ENCODE results near the gene DLGAP4. TPM values are rescaled to one million over a fixed set of nuclear protein-coding genes. Genes with fewer than 3 reads are reported as not detected.

DLGAP4 gene
- total and polyA plus RNA-seq, 9 of the 15 experiments (the other 6 are each of a cell fraction or from before 2014, with no cell fraction given), result 0.31 to 34.1 (median 4.5) TPM

DNA sequence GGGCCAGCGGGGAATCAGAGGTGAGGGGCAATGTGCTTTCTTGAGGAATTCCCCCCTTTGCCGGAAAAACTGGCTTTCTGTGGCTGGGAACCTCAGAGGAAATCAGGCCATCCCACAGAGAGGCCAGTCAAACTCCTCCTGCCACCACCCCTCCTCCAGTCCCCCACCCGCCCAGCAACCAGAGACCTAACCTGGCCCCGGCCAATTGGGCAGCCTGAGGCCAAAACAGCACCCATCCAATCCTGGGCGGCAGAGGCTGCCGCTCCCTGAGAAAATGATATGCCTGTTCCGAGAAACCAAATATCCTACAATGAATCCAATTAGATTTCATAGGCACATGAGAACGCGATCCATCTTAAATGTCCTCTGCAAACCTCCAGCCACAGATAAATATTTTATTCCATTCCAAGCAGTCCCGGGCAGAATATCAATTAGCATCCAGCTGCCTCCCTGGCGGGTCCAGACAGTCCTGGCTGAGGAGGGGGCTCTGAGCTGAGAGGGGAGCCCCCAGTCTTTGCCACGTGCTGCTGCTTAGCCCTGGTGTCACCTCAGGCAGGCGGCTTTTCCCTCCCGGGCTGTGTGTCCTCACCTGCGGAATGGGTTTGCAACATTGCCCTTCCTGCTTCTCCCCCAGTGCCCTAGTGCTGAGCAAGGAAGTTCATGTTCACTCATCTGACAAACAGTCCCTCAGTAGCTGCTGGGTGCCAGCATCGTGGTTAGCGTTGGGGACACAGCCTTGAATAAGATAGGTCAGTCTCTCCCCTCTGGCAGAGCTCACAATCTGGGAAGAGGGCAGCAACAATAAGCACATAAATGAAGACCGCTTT is 95.0 kb downstream of the DLGAP4 start:
- TF ChIP-seq PCBP1 (IDR thresholded peaks at IDR 0.05; ENCODE audit: low read depth, low read length, poor library complexity, severe bottlenecking), result no peak
- no peak for TF ChIP-seq EHMT2 (IDR thresholded peaks at IDR 0.05)
- TF ChIP-seq ZNF75A (CRISPR knock-in tag; IDR thresholded peaks at IDR 0.05), result no peak
- no peak for TF ChIP-seq SOX6 (IDR thresholded peaks at IDR 0.05)
- no peak for TF ChIP-seq KAT8 (IDR thresholded peaks at IDR 0.05; ENCODE audit: low read depth)
- no peak for TF ChIP-seq XRCC3 (IDR thresholded peaks at IDR 0.05)
- TF ChIP-seq PRMT5 (CRISPR knock-in tag; IDR thresholded peaks at IDR 0.05), result no peak
- TF ChIP-seq ZNF507 (tag; conservative IDR thresholded peaks at IDR 0.05), result no peak
- TF ChIP-seq, protein P1, sequence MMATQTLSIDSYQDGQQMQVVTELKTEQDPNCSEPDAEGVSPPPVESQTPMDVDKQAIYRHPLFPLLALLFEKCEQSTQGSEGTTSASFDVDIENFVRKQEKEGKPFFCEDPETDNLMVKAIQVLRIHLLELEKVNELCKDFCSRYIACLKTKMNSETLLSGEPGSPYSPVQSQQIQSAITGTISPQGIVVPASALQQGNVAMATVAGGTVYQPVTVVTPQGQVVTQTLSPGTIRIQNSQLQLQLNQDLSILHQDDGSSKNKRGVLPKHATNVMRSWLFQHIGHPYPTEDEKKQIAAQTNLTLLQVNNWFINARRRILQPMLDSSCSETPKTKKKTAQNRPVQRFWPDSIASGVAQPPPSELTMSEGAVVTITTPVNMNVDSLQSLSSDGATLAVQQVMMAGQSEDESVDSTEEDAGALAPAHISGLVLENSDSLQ (IDR thresholded peaks at IDR 0.05), result no peak
- no peak for TF ChIP-seq ZNF668 (CRISPR knock-in tag; IDR thresholded peaks at IDR 0.05)
- TF ChIP-seq MEIS2 (IDR thresholded peaks at IDR 0.05; ENCODE audit: partially characterized antibody), result no peak
- TF ChIP-seq, protein P2, sequence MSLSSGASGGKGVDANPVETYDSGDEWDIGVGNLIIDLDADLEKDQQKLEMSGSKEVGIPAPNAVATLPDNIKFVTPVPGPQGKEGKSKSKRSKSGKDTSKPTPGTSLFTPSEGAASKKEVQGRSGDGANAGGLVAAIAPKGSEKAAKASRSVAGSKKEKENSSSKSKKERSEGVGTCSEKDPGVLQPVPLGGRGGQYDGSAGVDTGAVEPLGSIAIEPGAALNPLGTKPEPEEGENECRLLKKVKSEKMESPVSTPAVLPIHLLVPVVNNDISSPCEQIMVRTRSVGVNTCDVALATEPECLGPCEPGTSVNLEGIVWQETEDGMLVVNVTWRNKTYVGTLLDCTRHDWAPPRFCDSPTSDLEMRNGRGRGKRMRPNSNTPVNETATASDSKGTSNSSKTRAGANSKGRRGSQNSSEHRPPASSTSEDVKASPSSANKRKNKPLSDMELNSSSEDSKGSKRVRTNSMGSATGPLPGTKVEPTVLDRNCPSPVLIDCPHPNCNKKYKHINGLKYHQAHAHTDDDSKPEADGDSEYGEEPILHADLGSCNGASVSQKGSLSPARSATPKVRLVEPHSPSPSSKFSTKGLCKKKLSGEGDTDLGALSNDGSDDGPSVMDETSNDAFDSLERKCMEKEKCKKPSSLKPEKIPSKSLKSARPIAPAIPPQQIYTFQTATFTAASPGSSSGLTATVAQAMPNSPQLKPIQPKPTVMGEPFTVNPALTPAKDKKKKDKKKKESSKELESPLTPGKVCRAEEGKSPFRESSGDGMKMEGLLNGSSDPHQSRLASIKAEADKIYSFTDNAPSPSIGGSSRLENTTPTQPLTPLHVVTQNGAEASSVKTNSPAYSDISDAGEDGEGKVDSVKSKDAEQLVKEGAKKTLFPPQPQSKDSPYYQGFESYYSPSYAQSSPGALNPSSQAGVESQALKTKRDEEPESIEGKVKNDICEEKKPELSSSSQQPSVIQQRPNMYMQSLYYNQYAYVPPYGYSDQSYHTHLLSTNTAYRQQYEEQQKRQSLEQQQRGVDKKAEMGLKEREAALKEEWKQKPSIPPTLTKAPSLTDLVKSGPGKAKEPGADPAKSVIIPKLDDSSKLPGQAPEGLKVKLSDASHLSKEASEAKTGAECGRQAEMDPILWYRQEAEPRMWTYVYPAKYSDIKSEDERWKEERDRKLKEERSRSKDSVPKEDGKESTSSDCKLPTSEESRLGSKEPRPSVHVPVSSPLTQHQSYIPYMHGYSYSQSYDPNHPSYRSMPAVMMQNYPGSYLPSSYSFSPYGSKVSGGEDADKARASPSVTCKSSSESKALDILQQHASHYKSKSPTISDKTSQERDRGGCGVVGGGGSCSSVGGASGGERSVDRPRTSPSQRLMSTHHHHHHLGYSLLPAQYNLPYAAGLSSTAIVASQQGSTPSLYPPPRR (CRISPR knock-in tag; IDR thresholded peaks at IDR 0.05; ENCODE audit: borderline replicate concordance), result no peak
- TF ChIP-seq CTBP1 (IDR thresholded peaks at IDR 0.05; ENCODE audit: borderline replicate concordance), result no peak
- TF ChIP-seq SREBF1 (IDR thresholded peaks at IDR 0.05; ENCODE audit: borderline replicate concordance, low read depth, low read length), result no peak
- TF ChIP-seq EP400 (IDR thresholded peaks at IDR 0.05), result no peak
- TF ChIP-seq KDM4B (IDR thresholded peaks at IDR 0.05; ENCODE audit: borderline replicate concordance in 2 of 2, low read depth in 1 of 2), result no peak
- Histone ChIP-seq H3K4me1 (replicated peaks in 1 of 2; ENCODE audit: control insufficient read depth in 2 of 2, insufficient read depth in 2 of 2, low read length in 2 of 2) (no peaks in the 10 kb centered on the region), H3K27me3 (ENCODE audit: control insufficient read depth in 2 of 2, insufficient read depth in 2 of 2, low read length in 2 of 2) (peaks cover 21 to 48% of the 10 kb centered on the region in 2 experiments), H3K27ac (ENCODE audit: extremely low read depth, low read depth, low read length) (no peak overlapping the region), H3K9me1 (ENCODE audit: control insufficient read depth, insufficient read depth, low read length) (no peaks in the 10 kb centered on the region), H3K9ac (ENCODE audit: insufficient read depth in 1 of 2, low read depth in 2 of 2, low read length in 2 of 2) (peak overlapping the region in 1 of 2 experiments; percentile 39; a peak in 1 of 4 replicates), H3K4me2 (ENCODE audit: insufficient read depth, low read length) (no peak overlapping the region), H3K36me3 (ENCODE audit: control insufficient read depth, insufficient read depth, low read length) (no peaks in the 10 kb centered on the region), H2AFZ (ENCODE audit: low read depth, low read length) (no peak overlapping the region), H3K9me3 (replicated peaks; ENCODE audit: control insufficient read depth, insufficient read depth, low read depth, low read length) (no peaks in the 10 kb centered on the region), H3K4me3 (no peak overlapping the region), H3K79me2 (ENCODE audit: control insufficient read depth, insufficient read depth, low read length) (no peaks in the 10 kb centered on the region), H4K20me1 (replicated peaks; ENCODE audit: control insufficient read depth, insufficient read depth, low read length) (peaks cover 14% of the 10 kb centered on the region; the same call in 1 of the 2 replicates)
- 1% methylated on average over 16 of the region's 18 CpGs for WGBS (ENCODE audit: insufficient coverage, low coverage, missing lambda C conversion rate)
- POLR2A ChIA-PET, result interaction anchor here (0.6 kb wide), 2 partner anchors 42 to 226 kb away, joined by 3 read pairs; no protein-coding TSS in a partner anchor
- no peak for FAIRE-seq
- in situ Hi-C loops (cut with MboI) (no loop called here), intact Hi-C loops (cut with micrococcal nuclease) (no loop called here)
- CTCF ChIA-PET (ENCODE audit: low intra/inter-chr PET ratio), result no interaction called here
- DNase-seq (ENCODE audit: extremely low read depth in 1 of 4, low spot score in 3 of 4), result no peak
- no peak for ATAC-seq
- no TSS peak for BruUV-seq (replicated peaks)

All from K562 (cell line).